PC-9 (cell line): Measurements from ENCODE around the gene RAPGEF6. TPM values are rescaled to one million over a fixed set of nuclear protein-coding genes. Genes with fewer than 3 reads are reported as not detected.

Source experiments
- BruUV-seq: library from RNA; stranded (reverse); fragments of 400-500 nt; replicated peaks from 2 replicates; lab custom pipeline; 2021; lab: Mats Ljungman, UMichigan
- CTCF ChIA-PET: fragments of 300-600 bp; sonication (Branson Sonifier 250); formaldehyde crosslinking; loops from one replicate; lab custom pipeline; 2022; ENCODE audit warnings: antibody characterized with exemption; lab: Charles Lee
- POLR2A ChIA-PET: fragments of 300-600 bp; sonication (Branson Sonifier 250); formaldehyde crosslinking; loops from one replicate; lab custom pipeline; 2022; ENCODE audit warnings: antibody characterized with exemption; ENCODE audit not compliant: unreplicated experiment; lab: Charles Lee
- DNase-seq, 2 experiments: peaks; one replicate each; pipeline versions ENCODE4 v3.0.0 to v3.0.0-alpha.2; 2015 to 2022; ENCODE audit warnings: mixed read lengths in 1 of 2
- H2AFZ ChIP-seq: fragments of 200-600 bp; sonication (generic); 2 replicates; pipeline ENCODE4 v1.8.1; 2017; ENCODE audit warnings: antibody characterized with exemption
- H3F3A ChIP-seq: fragments of 200-600 bp; sonication (generic); 2 replicates; pipeline ENCODE4 v1.8.1; 2017; ENCODE audit warnings: antibody characterized with exemption, mild to moderate bottlenecking, low read depth; ENCODE audit not compliant: insufficient read depth
- H3K27ac ChIP-seq: fragments of 200-600 bp; sonication (generic); 2 replicates; pipeline ENCODE4 v1.6.1; 2016; ENCODE audit warnings: mixed run types
- H3K27me3 ChIP-seq: fragments of 200-600 bp; sonication (generic); 2 replicates; pipeline ENCODE4 v1.6.1; 2016; ENCODE audit warnings: low read depth, mixed run types; ENCODE audit not compliant: insufficient read depth
- H3K36me3 ChIP-seq: fragments of 200-600 bp; sonication (generic); 2 replicates; pipeline ENCODE4 v1.6.1; 2016; ENCODE audit warnings: low read depth, mixed run types
- H3K4me1 ChIP-seq: fragments of 200-600 bp; sonication (generic); replicated peaks from 2 replicates; pipeline ENCODE4 v1.6.1; 2016; ENCODE audit warnings: mixed run types; ENCODE audit not compliant: insufficient read depth
- H3K4me2 ChIP-seq: fragments of 200-600 bp; sonication (generic); 2 replicates; pipeline ENCODE4 v1.6.1; 2017; ENCODE audit warnings: mixed run types
- H3K4me3 ChIP-seq: fragments of 200-600 bp; sonication (generic); 2 replicates; pipeline ENCODE4 v1.6.1; 2016; ENCODE audit warnings: mixed run types
- H3K79me2 ChIP-seq: fragments of 200-600 bp; sonication (generic); 2 replicates; pipeline ENCODE4 v1.6.1; 2017; ENCODE audit warnings: low read depth, mixed run types
- H3K9me2 ChIP-seq: fragments of 200-600 bp; sonication (generic); 2 replicates; pipeline ENCODE4 v1.8.1; 2017; ENCODE audit warnings: mild to moderate bottlenecking; ENCODE audit not compliant: insufficient read depth
- H3K9me3 ChIP-seq: fragments of 200-600 bp; sonication (generic); 2 replicates; pipeline ENCODE4 v1.8.1; 2016; ENCODE audit warnings: low read depth; ENCODE audit not compliant: insufficient read depth
- H4K20me1 ChIP-seq: fragments of 200-600 bp; sonication (generic); 2 replicates; pipeline ENCODE4 v1.8.1; 2017; ENCODE audit not compliant: insufficient read depth
- EZH2 ChIP-seq: fragments of 200-600 bp; sonication (generic); IDR thresholded peaks from 2 replicates; pipeline ENCODE4 v1.8.0; 2017; ENCODE audit warnings: antibody characterized with exemption, low read depth
- intact Hi-C: fragments of 100-400 bp; cut with micrococcal nuclease; formaldehyde crosslinking; loops from one replicate; pipeline ENCODE4 v1.10.0; 2022; ENCODE audit not compliant: unreplicated experiment
- total RNA-seq: library from RNA; stranded (reverse); gene quantifications from 2 replicates; pipeline ENCODE4 v1.2.3, GENCODE V29; 2021
- TF ChIP-seq, protein P1 (sequence below): fragments of 200-600 bp; sonication (generic); conservative IDR thresholded peaks from 2 replicates; pipeline ENCODE4 v1.6.1; 2017; ENCODE audit warnings: mixed run types, antibody characterized with exemption, mild to moderate bottlenecking, moderate library complexity

RAPGEF6 gene
- total RNA-seq, 1 experiment from 2014 or later = 17.1 TPM

DNA sequence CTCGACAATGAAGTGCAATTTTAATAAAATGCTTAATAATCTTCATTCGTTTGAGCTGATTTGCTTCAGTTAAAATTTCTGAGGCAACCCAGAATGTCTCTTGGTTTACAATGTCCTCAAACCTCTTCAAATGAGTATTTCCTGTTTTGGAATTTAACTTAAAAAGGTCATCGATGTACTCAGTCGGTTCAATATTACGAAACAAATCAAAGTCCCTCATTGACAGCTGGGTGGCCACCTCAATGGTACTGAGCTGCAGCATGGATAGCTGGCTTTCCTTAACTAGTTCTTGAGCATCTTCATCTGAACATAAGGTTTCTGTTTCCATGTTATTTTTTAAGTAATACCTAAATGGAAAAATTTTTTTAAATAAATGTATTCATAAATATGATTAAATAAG, 173.3 kb downstream of the RAPGEF6 start:
- Histone ChIP-seq H2AFZ (no peak overlapping the region), H3K4me3 (no peak overlapping the region), H3K9me2 (no peaks in the 10 kb centered on the region; the same call in 1 of the 2 replicates), H3F3A (no peaks in the 10 kb centered on the region), H3K79me2 (no peaks in the 10 kb centered on the region), H3K4me2 (no peak overlapping the region), H3K27me3 (no peaks in the 10 kb centered on the region), H3K9me3 (no peaks in the 10 kb centered on the region), H3K4me1 (no peaks in the 10 kb centered on the region), H3K27ac (no peak overlapping the region), H3K36me3 (peaks cover 20% of the 10 kb centered on the region), H4K20me1 (no peaks in the 10 kb centered on the region)
- ChIA-PET CTCF (no interaction called here), POLR2A (no interaction called here)
- BruUV-seq = no TSS peak
- intact Hi-C loops = no loop called here
- TF ChIP-seq, protein P1, sequence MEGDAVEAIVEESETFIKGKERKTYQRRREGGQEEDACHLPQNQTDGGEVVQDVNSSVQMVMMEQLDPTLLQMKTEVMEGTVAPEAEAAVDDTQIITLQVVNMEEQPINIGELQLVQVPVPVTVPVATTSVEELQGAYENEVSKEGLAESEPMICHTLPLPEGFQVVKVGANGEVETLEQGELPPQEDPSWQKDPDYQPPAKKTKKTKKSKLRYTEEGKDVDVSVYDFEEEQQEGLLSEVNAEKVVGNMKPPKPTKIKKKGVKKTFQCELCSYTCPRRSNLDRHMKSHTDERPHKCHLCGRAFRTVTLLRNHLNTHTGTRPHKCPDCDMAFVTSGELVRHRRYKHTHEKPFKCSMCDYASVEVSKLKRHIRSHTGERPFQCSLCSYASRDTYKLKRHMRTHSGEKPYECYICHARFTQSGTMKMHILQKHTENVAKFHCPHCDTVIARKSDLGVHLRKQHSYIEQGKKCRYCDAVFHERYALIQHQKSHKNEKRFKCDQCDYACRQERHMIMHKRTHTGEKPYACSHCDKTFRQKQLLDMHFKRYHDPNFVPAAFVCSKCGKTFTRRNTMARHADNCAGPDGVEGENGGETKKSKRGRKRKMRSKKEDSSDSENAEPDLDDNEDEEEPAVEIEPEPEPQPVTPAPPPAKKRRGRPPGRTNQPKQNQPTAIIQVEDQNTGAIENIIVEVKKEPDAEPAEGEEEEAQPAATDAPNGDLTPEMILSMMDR = no peak
- TF ChIP-seq EZH2 = no peak
- DNase-seq = no peak

DNA sequence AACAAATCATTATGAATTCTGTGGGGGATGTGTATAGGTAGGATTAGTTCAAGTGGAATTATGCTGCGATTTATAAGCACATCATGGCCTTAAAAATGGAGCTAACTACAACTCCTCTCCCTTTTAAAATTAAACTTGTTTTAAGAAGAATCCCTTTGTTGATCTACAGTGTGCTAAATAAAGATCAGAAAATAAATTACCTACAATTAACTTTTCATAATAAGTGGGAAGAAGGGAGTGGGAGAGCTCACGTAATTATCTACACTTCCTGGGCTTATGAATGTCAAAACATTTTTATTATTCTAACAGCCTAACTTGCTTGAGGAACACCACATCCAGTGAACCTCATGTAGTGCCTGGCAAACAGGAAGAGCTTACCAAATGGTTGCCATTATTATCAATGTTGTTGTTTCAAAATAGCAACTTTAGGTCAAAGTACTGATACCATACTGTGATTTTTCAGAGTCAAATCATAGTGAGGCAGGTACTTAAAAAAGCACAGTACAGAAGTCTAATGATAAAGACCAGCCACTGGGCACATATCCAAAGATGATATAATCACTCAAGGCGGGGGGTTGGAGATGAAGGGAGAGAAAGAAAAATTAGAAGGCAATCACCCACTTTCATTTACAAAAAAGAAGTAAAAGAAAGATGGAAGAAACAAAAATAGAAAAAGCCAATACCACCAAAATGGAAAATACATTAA, 174.0 kb downstream of the RAPGEF6 start:
- Histone ChIP-seq H2AFZ (no peak overlapping the region), H3K36me3 (peaks cover 17% of the 10 kb centered on the region), H3K9me3 (no peaks in the 10 kb centered on the region), H3K4me2 (no peak overlapping the region), H4K20me1 (no peaks in the 10 kb centered on the region), H3K4me1 (no peaks in the 10 kb centered on the region), H3K4me3 (no peak overlapping the region), H3K9me2 (no peaks in the 10 kb centered on the region; the same call in 1 of the 2 replicates), H3K27me3 (no peaks in the 10 kb centered on the region), H3F3A (no peaks in the 10 kb centered on the region), H3K27ac (no peak overlapping the region), H3K79me2 (no peaks in the 10 kb centered on the region)
- intact Hi-C loops = no loop called here
- BruUV-seq = no TSS peak
- ChIA-PET POLR2A (interaction anchor here (0.6 kb wide), 1 partner anchor 602 kb away, joined by 4 read pairs; no protein-coding TSS in a partner anchor), CTCF (no interaction called here)
- no peak for DNase-seq
- TF ChIP-seq, protein P1 = no peak
- TF ChIP-seq EZH2 = no peak

DNA sequence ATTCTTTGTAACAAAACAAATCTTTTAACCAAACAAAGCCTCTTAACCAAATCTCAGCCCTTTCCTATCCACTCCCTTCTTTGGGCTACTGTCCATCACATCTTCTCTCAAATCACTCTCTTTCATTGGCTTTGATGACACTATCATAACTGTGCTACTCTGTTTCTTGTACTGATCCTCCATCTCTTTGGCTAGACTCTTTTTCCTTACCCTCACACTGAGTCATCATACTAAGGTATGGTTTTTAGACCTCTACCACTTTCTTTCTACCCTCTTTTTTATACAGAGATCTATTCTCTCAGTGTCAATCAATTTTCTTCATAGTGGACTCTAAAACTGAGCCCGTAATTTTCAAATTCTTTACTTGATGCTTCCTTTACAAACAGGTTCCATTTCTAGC, 174.9 kb downstream of the RAPGEF6 start:
- Histone ChIP-seq H3K27ac (no peak overlapping the region), H3K4me1 (no peaks in the 10 kb centered on the region), H3K27me3 (no peaks in the 10 kb centered on the region), H3K36me3 (peaks cover 17% of the 10 kb centered on the region), H4K20me1 (no peaks in the 10 kb centered on the region), H3K4me2 (no peak overlapping the region), H2AFZ (no peak overlapping the region), H3F3A (no peaks in the 10 kb centered on the region), H3K9me2 (no peaks in the 10 kb centered on the region), H3K4me3 (no peak overlapping the region), H3K9me3 (no peaks in the 10 kb centered on the region), H3K79me2 (no peaks in the 10 kb centered on the region)
- BruUV-seq = no TSS peak
- ChIA-PET POLR2A (no interaction called here), CTCF (no interaction called here)
- DNase-seq = no peak
- no peak for TF ChIP-seq EZH2
- intact Hi-C loops = no loop called here
